H9 (cell line): ENCODE results near the gene CDC42EP3. TPM values are rescaled to one million over a fixed set of nuclear protein-coding genes. Genes with fewer than 3 reads are reported as not detected.

Experiments used
- DNase-seq: peaks from one replicate; pipeline ENCODE4 v3.0.0-alpha.2; 2017
- H2AFZ ChIP-seq: one replicate; pipeline ENCODE4 v1.6.1; 2013; ENCODE audit warnings: mild to moderate bottlenecking, low read length, control low read depth, moderate library complexity
- H2AK5ac ChIP-seq: 2 replicates; pipeline ENCODE4 v1.6.1; 2013; ENCODE audit warnings: low read length, control low read depth, mixed read lengths; ENCODE audit not compliant: insufficient read length
- H2BK120ac ChIP-seq: one replicate; pipeline ENCODE4 v1.6.1; 2013; ENCODE audit warnings: low read depth, mild to moderate bottlenecking, low read length, control low read depth, inconsistent platforms; ENCODE audit not compliant: poor library complexity, severe bottlenecking
- H2BK12ac ChIP-seq: 2 replicates; pipeline ENCODE4 v1.6.1; 2013; ENCODE audit warnings: low read length, control low read depth, mixed read lengths, low read depth; ENCODE audit not compliant: insufficient read length
- H2BK15ac ChIP-seq: 2 replicates; pipeline ENCODE4 v1.6.1; 2013; ENCODE audit warnings: low read depth, low read length, control low read depth
- H2BK20ac ChIP-seq: one replicate; pipeline ENCODE4 v1.6.1; 2013; ENCODE audit warnings: low read depth, mild to moderate bottlenecking, low read length, control low read depth, inconsistent platforms; ENCODE audit not compliant: poor library complexity, severe bottlenecking
- H2BK5ac ChIP-seq: 2 replicates; pipeline ENCODE4 v1.6.1; 2013; ENCODE audit warnings: low read length, control low read depth, mixed read lengths; ENCODE audit not compliant: insufficient read length
- H3K14ac ChIP-seq: 2 replicates; pipeline ENCODE4 v1.6.1; 2013; ENCODE audit warnings: low read length, control low read depth; ENCODE audit not compliant: insufficient read depth
- H3K18ac ChIP-seq: 2 replicates; pipeline ENCODE4 v1.6.1; 2013; ENCODE audit warnings: low read depth, mild to moderate bottlenecking, mixed read lengths, low read length, control low read depth; ENCODE audit not compliant: insufficient read length
- H3K23ac ChIP-seq: 2 replicates; pipeline ENCODE4 v1.6.1; 2013; ENCODE audit warnings: low read length, control low read depth, mixed read lengths, low read depth; ENCODE audit not compliant: insufficient read length
- H3K23me2 ChIP-seq: 2 replicates; pipeline ENCODE4 v1.6.1; 2013; ENCODE audit warnings: low read depth, mild to moderate bottlenecking, mixed read lengths, low read length, control low read depth; ENCODE audit not compliant: insufficient read length, poor library complexity, severe bottlenecking
- H3K27ac ChIP-seq: 2 replicates; pipeline ENCODE4 v1.5.1; 2013; ENCODE audit warnings: low read length, control low read depth, mixed read lengths, low read depth; ENCODE audit not compliant: insufficient read length
- H3K27me3 ChIP-seq: 2 replicates; pipeline ENCODE4 v1.6.1; 2013; ENCODE audit warnings: low read length, control low read depth, inconsistent platforms; ENCODE audit not compliant: insufficient read depth
- H3K4ac ChIP-seq: 2 replicates; pipeline ENCODE4 v1.6.1; 2013; ENCODE audit warnings: low read depth, mild to moderate bottlenecking, control low read depth, inconsistent platforms, low read length, moderate library complexity
- H3K4me1 ChIP-seq: 2 replicates; pipeline ENCODE4 v1.6.1; 2013; ENCODE audit warnings: low read length, control low read depth, inconsistent platforms; ENCODE audit not compliant: insufficient read depth
- H3K4me2 ChIP-seq: 2 replicates; pipeline ENCODE4 v1.6.1; 2013; ENCODE audit warnings: low read length, control low read depth, mixed read lengths; ENCODE audit not compliant: insufficient read length, insufficient read depth
- H3K56ac ChIP-seq: 2 replicates; pipeline ENCODE4 v1.6.1; 2013; ENCODE audit warnings: low read depth, mild to moderate bottlenecking, mixed read lengths, low read length, control low read depth; ENCODE audit not compliant: insufficient read length
- H3K79me1 ChIP-seq: 2 replicates; pipeline ENCODE4 v1.6.1; 2013; ENCODE audit warnings: low read depth, mild to moderate bottlenecking, moderate library complexity, low read length, control low read depth, inconsistent platforms; ENCODE audit not compliant: insufficient read depth, poor library complexity, severe bottlenecking
- H3K79me2 ChIP-seq: 2 replicates; pipeline ENCODE4 v1.6.1; 2013; ENCODE audit warnings: low read length, control low read depth, inconsistent platforms; ENCODE audit not compliant: insufficient read depth
- H3K9ac ChIP-seq: 2 replicates; pipeline ENCODE4 v1.6.1; 2013; ENCODE audit warnings: low read length, control low read depth, mixed read lengths; ENCODE audit not compliant: insufficient read length; ENCODE audit errors: extremely low read depth
- H3K9me3 ChIP-seq: one replicate; pipeline ENCODE4 v1.6.1; 2013; ENCODE audit warnings: low read depth, low read length, inconsistent platforms; ENCODE audit not compliant: control insufficient read depth
- H3T11ph ChIP-seq: one replicate; pipeline ENCODE4 v1.6.1; 2013; ENCODE audit warnings: mild to moderate bottlenecking, low read length, control low read depth, inconsistent platforms
- H4K20me1 ChIP-seq: one replicate; pipeline ENCODE4 v1.6.1; 2013; ENCODE audit not compliant: control insufficient read depth, insufficient read length, insufficient read depth
- H4K5ac ChIP-seq: 2 replicates; pipeline ENCODE4 v1.6.1; 2013; ENCODE audit warnings: low read depth, mild to moderate bottlenecking, mixed read lengths, low read length, control low read depth; ENCODE audit not compliant: insufficient read length
- H4K8ac ChIP-seq: replicated peaks from 2 replicates; pipeline ENCODE4 v1.6.1; 2013; ENCODE audit warnings: low read length, control low read depth, mixed read lengths, low read depth; ENCODE audit not compliant: insufficient read length
- H4K91ac ChIP-seq: 2 replicates; pipeline ENCODE4 v1.6.1; 2013; ENCODE audit warnings: low read depth, mild to moderate bottlenecking, moderate library complexity, mixed read lengths, low read length, control low read depth; ENCODE audit not compliant: insufficient read length
- H3K27ac Mint-ChIP-seq, 3 experiments: 2 replicates in 2 of 3; 3 replicates in 1 of 3; pipeline ENCODE4 v1.8.0; 2020 to 2021; ENCODE audit warnings: mixed read lengths in 3 of 3, mild to moderate bottlenecking in 1 of 3, moderate library complexity in 1 of 3
- H3K27me3 Mint-ChIP-seq: 2 replicates; pipeline ENCODE4 v1.8.0; 2021; ENCODE audit warnings: low read depth, mild to moderate bottlenecking, moderate library complexity, mixed read lengths
- H3K36me3 Mint-ChIP-seq, 3 experiments: 2 replicates in 2 of 3; 3 replicates in 1 of 3; pipeline ENCODE4 v1.8.0; 2020 to 2021; ENCODE audit warnings: low read depth in 3 of 3, mixed read lengths in 3 of 3; ENCODE audit not compliant: insufficient read depth in 1 of 3
- H3K4me1 Mint-ChIP-seq, 2 experiments: 2 replicates each; pipeline ENCODE4 v1.8.0; 2020; ENCODE audit warnings: mixed read lengths in 2 of 2
- H3K4me3 Mint-ChIP-seq, 2 experiments: 2 replicates in 1 of 2; 3 replicates in 1 of 2; pipeline ENCODE4 v1.8.0; 2020 to 2021; ENCODE audit warnings: mild to moderate bottlenecking in 2 of 2, mixed read lengths in 2 of 2, moderate library complexity in 1 of 2
- H3K9me3 Mint-ChIP-seq, 2 experiments: 2 replicates in 1 of 2; 3 replicates in 1 of 2; pipeline ENCODE4 v1.8.0; 2020; ENCODE audit warnings: mild to moderate bottlenecking in 2 of 2, mixed read lengths in 2 of 2, moderate library complexity in 1 of 2
- total RNA-seq: library from RNA; stranded (reverse); gene quantifications from 2 replicates; pipeline ENCODE4 v1.2.1, GENCODE V29; 2021
- TF ChIP-seq, protein P1 (sequence below): fragments of 200-600 bp; sonication (generic); conservative IDR thresholded peaks from 3 replicates; pipeline ENCODE4 v1.8.0; 2021; ENCODE audit warnings: antibody characterized with exemption, mild to moderate bottlenecking

Gene CDC42EP3
- total RNA-seq, 1 experiment from 2014 or later, result 61.5 TPM

DNA sequence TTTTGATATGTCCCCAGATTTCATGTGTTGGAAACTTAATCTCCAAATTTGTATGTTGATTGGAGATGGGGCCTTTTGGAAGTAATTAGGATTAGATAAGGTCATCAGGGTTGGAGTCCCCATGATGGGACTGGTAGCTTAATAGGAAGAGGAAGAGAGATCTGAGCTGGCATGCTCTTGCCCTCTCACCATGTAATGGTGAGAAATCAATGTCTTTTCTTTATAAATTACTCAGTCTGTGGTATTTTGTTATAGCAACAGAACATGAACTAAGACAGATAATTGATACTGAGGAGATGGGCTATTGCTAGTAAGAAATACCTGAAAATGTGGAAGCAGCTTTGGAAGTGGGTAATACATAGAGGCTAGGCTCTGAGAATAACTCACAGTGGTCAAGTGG, 48.0 kb downstream of the CDC42EP3 start:
- Mint-ChIP-seq H3K36me3 (no peaks in the 10 kb centered on the region; a peak in 1 of 7 replicates), H3K4me3 (no peak overlapping the region), H3K9me3 (no peaks in the 10 kb centered on the region), H3K4me1 (no peaks in the 10 kb centered on the region), H3K27ac (no peak overlapping the region), H3K27me3 (peaks cover 2% of the 10 kb centered on the region; the same call in 1 of the 2 replicates)
- no peak for DNase-seq
- Histone ChIP-seq H2BK12ac (no peak overlapping the region), H3K27ac (no peak overlapping the region), H3K4me1 (no peaks in the 10 kb centered on the region), H3K79me1 (no peaks in the 10 kb centered on the region), H2BK5ac (no peak overlapping the region), H4K91ac (no peak overlapping the region), H3K79me2 (no peaks in the 10 kb centered on the region), H4K5ac (no peak overlapping the region), H3K4me2 (no peak overlapping the region), H3K4ac (no peak overlapping the region), H2AFZ (no peak overlapping the region), H2AK5ac (no peak overlapping the region), H4K20me1 (no peaks in the 10 kb centered on the region), H2BK20ac (no peak overlapping the region), H3K23ac (no peak overlapping the region), H3K9ac (no peak overlapping the region), H4K8ac (no peak overlapping the region), H3K9me3 (no peaks in the 10 kb centered on the region), H3T11ph (no peak overlapping the region), H3K23me2 (no peaks in the 10 kb centered on the region), H2BK15ac (no peak overlapping the region), H2BK120ac (no peak overlapping the region), H3K56ac (no peak overlapping the region), H3K14ac (no peak overlapping the region), H3K27me3 (no peaks in the 10 kb centered on the region), H3K18ac (no peak overlapping the region)
- TF ChIP-seq, protein P1, sequence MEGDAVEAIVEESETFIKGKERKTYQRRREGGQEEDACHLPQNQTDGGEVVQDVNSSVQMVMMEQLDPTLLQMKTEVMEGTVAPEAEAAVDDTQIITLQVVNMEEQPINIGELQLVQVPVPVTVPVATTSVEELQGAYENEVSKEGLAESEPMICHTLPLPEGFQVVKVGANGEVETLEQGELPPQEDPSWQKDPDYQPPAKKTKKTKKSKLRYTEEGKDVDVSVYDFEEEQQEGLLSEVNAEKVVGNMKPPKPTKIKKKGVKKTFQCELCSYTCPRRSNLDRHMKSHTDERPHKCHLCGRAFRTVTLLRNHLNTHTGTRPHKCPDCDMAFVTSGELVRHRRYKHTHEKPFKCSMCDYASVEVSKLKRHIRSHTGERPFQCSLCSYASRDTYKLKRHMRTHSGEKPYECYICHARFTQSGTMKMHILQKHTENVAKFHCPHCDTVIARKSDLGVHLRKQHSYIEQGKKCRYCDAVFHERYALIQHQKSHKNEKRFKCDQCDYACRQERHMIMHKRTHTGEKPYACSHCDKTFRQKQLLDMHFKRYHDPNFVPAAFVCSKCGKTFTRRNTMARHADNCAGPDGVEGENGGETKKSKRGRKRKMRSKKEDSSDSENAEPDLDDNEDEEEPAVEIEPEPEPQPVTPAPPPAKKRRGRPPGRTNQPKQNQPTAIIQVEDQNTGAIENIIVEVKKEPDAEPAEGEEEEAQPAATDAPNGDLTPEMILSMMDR, result no peak
